ENCODE measurements around the gene RDH11.

GRCh38 chr14:67633451-67634147 lies 62.0 kb downstream of the RDH11 start:
- TF ChIP-seq POLR2AphosphoS5 (IDR thresholded peaks at IDR 0.05; ENCODE audit: low read depth, low read length) (no peak), POLR2A (IDR thresholded peaks at IDR 0.05; ENCODE audit: low read depth, low read length) (no peak), TAF1 (IDR thresholded peaks at IDR 0.05; ENCODE audit: borderline replicate concordance, low read depth, low read length) (no peak)

All from GM12892 (cell line).